ENCODE data around the gene TNFRSF21. TPM values are rescaled to one million over a fixed set of nuclear protein-coding genes. Genes with fewer than 3 reads are reported as not detected.
A peak's percentile ranks its signal among the peaks of the same experiment; 100 is the strongest.

Gene TNFRSF21
- total and polyA plus RNA-seq, 10 of the 15 experiments (the other 5 are each of a cell fraction or from before 2014, with no cell fraction given) = 0.09 to 1.0 (median 0.27) TPM

- H3K27ac ChIP-seq (ENCODE audit: control insufficient read depth, insufficient read depth) = no peak overlapping the region
- no peaks in the 10 kb centered on the region for H3K79me2 ChIP-seq (ENCODE audit: control insufficient read depth, insufficient read depth, low read length)
- H4K20me1 ChIP-seq (ENCODE audit: control insufficient read depth, insufficient read depth) = no peaks in the 10 kb centered on the region
- FAIRE-seq (peak; percentile 89), ATAC-seq (peak; percentile 83), DNase-seq (ENCODE audit: low read depth, low spot score) (peak; percentile 20)
- no peak overlapping the region for H3K9ac ChIP-seq (ENCODE audit: control insufficient read depth, insufficient read depth, low read length)
- peak overlapping the region; percentile 30 for H2AFZ ChIP-seq (ENCODE audit: control insufficient read depth, low read depth, low read length)
- H3K4me3 ChIP-seq = no peak overlapping the region
- intact Hi-C loops (cut with micrococcal nuclease; ENCODE audit: unreplicated experiment) = no loop called here
- peaks cover 20% of the 10 kb centered on the region for H3K4me1 ChIP-seq (ENCODE audit: control insufficient read depth, insufficient read depth, low read length)
- ChIA-PET RAD21 (ENCODE audit: unreplicated experiment) (interaction anchor here (3.1 kb wide), 1 partner anchor 39 kb away, joined by 8 read pairs; no protein-coding TSS in a partner anchor), SMC1A (ENCODE audit: uncharacterized antibody, unreplicated experiment) (interaction anchor here (0.6 to 1.1 kb wide), 3 partner anchors 35 to 109 kb away, joined by 3 read pairs; no protein-coding TSS in a partner anchor), CTCF (interaction anchor here (1.1 to 1.3 kb wide), 2 partner anchors 10 to 40 kb away, joined by 3 read pairs; no protein-coding TSS in a partner anchor), POLR2A (no interaction called here)
- H3K36me3 ChIP-seq (ENCODE audit: control insufficient read depth in 2 of 2, insufficient read depth in 2 of 2, low read length in 1 of 2) = no peaks in the 10 kb centered on the region
- BruUV-seq (replicated peaks) = no TSS peak
- H3K4me2 ChIP-seq (ENCODE audit: control insufficient read depth, insufficient read depth) = peak overlapping the region; percentile 46
- H3K27me3 ChIP-seq (replicated peaks in 1 of 2; ENCODE audit: control insufficient read depth in 2 of 2, insufficient read depth in 2 of 2, low read length in 1 of 2) = no peaks in the 10 kb centered on the region; a peak in 1 of 4 replicates
- in situ Hi-C loops (cut with MboI) = no loop called here
- WGBS (ENCODE audit: insufficient coverage, insufficient replicate concordance, low lambda C conversion rate, missing lambda C conversion rate) = 0% methylated on average over 4 of the region's 4 CpGs
- no peaks in the 10 kb centered on the region for H3K9me3 ChIP-seq (replicated peaks; ENCODE audit: control insufficient read depth, insufficient read depth, low read length)
- TF ChIP-seq HDAC6 (IDR thresholded peaks at IDR 0.05; ENCODE audit: unreplicated experiment) (no peak), RUNX3 (IDR thresholded peaks at IDR 0.05; ENCODE audit: low read length) (peak; percentile 81), SPI1 (IDR thresholded peaks at IDR 0.05; ENCODE audit: borderline replicate concordance, insufficient read depth, low read depth, low read length) (peak; percentile 35; the same call in 1 of the 2 replicates), NR2F1 (conservative IDR thresholded peaks at IDR 0.05) (no peak), ZNF24 (IDR thresholded peaks at IDR 0.05) (no peak), CREM (IDR thresholded peaks at IDR 0.05; ENCODE audit: low read depth) (peak; percentile 46; the same call in 1 of the 2 replicates), NKRF (conservative IDR thresholded peaks at IDR 0.05) (no peak), CREB1 (IDR thresholded peaks at IDR 0.05; ENCODE audit: low read depth) (peak; percentile 79; the same call in 1 of the 2 replicates), NFIC (IDR thresholded peaks at IDR 0.05; ENCODE audit: low read depth, low read length) (0 out of 2 replicates have a peak, but pooled peaks have one; percentile 11), EED (IDR thresholded peaks at IDR 0.05; ENCODE audit: low read depth) (peak; percentile 60; the same call in 1 of the 2 replicates)
- TF ChIP-seq, protein P1, sequence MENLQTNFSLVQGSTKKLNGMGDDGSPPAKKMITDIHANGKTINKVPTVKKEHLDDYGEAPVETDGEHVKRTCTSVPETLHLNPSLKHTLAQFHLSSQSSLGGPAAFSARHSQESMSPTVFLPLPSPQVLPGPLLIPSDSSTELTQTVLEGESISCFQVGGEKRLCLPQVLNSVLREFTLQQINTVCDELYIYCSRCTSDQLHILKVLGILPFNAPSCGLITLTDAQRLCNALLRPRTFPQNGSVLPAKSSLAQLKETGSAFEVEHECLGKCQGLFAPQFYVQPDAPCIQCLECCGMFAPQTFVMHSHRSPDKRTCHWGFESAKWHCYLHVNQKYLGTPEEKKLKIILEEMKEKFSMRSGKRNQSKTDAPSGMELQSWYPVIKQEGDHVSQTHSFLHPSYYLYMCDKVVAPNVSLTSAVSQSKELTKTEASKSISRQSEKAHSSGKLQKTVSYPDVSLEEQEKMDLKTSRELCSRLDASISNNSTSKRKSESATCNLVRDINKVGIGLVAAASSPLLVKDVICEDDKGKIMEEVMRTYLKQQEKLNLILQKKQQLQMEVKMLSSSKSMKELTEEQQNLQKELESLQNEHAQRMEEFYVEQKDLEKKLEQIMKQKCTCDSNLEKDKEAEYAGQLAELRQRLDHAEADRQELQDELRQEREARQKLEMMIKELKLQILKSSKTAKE (IDR thresholded peaks at IDR 0.05; ENCODE audit: low read depth, poor library complexity, severe bottlenecking) = no peak
These were observed 106.3 kb downstream of the TNFRSF21 start for GRCh38 chr6:47203266-47203937.
